ENCODE data around the gene CPEB1.
A peak's percentile ranks its signal among the peaks of the same experiment; 100 is the strongest.
"Not testable (repeated sequence)": the region's sequence is repeated elsewhere in the genome, so short reads cannot be mapped to it uniquely, and the experiment has no call there.

Gene CPEB1

GRCh38 chr15:82530606-82531379, 116.4 kb downstream of the CPEB1 start:
- peak; percentile 29 to 35 for DNase-seq (ENCODE audit: low read depth in 1 of 2, low spot score in 1 of 2)

DNA sequence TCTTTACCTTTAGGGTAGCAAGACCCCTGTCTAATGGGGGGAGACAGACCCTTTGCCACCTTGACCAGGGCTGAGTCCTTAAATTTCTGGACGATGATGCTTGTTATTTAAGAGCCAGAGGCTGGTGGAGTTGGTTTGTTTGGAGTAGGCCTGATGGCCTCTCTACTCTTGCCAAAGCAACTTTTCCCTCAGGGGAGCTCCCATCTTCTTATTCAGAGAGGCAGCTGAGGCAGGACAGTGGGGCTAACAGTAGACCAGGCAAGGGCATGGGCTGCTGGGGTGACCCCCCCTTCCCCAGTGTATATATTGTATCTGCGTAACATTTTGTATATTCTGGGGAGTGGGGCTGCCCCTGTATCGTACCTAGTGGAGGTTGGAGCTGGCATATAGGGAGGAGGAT, 117.2 kb downstream of the CPEB1 start:
- no peak for DNase-seq (ENCODE audit: low read depth in 1 of 2, low spot score in 1 of 2)

GRCh38 chr15:82513587-82513986, 133.6 kb downstream of the CPEB1 start:
- not testable (repeated sequence) for DNase-seq (ENCODE audit: low read depth in 1 of 2, low spot score in 1 of 2)

DNA sequence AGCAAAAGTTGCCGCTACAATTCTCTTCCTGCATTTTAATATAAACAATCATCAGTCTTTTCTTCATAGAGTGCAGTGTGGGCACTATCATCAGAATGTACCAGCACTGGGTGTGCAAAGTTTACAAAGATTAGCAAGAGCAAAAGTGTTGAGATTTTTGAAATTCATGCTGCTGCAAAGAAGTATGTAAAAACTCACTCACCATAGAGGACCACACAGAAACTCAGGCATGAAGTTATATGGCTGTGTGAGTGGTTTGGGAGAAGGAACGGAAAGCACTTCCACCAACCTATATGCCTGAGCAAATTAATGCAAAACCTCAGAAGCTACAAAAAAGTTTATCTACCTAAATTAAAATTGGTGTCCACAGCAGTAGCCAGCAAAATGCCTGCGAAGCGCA, 139.5 kb downstream of the CPEB1 start:
- DNase-seq (ENCODE audit: low read depth in 1 of 2, low spot score in 1 of 2) = not testable (repeated sequence)

DNA sequence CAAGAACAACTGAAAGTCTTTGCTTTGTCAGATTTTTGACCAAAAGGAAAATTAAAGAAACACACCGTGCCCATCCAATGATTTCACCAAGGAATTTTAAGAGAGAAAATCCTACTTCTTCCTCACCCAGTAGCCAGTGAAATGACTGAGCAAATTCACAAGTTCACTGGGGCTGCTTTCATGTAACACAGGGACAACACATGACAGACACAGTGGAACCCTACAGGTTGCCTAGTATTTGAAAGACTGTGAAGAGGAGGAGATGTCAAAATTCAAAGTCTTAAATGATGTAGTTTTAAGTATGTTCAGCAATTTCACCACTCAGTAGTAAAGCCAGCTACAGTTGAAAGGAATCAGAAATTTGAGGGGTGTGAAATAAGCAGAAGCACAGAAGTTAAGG, 140.1 kb downstream of the CPEB1 start:
- not testable (repeated sequence) for DNase-seq (ENCODE audit: low read depth in 1 of 2, low spot score in 1 of 2)

- not testable (repeated sequence) for DNase-seq (ENCODE audit: low read depth in 1 of 2, low spot score in 1 of 2)
These were observed 141.3 kb downstream of the CPEB1 start for GRCh38 chr15:82505842-82506241.

- DNase-seq (ENCODE audit: low read depth in 1 of 2, low spot score in 1 of 2) = not testable (repeated sequence)
These were observed 143.1 kb downstream of the CPEB1 start for GRCh38 chr15:82504074-82504473.

GRCh38 chr15:82502700-82503339, 144.3 kb downstream of the CPEB1 start:
- not testable (repeated sequence) for DNase-seq (ENCODE audit: low read depth in 1 of 2, low spot score in 1 of 2)

DNA sequence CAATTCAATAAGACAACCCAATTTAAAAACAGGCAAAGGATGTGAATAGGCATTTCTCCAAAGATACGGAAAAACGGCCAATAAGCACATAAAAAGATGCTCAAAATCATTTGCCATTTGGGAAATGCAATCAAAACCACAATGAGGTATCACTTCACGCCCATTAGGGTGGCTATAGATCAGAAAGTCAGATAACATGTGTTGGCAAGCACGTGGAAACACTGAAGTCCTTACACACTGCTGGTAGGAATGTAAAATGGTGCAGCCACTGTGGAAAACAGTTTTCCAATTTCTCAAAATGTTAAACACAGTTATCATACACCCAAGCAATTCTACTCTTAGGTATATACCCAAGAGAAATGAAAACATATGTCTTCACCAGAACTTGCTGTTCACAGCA, 146.4 kb downstream of the CPEB1 start:
- not testable (repeated sequence) for DNase-seq (ENCODE audit: low read depth in 1 of 2, low spot score in 1 of 2)

- not testable (repeated sequence) for DNase-seq (ENCODE audit: low read depth in 1 of 2, low spot score in 1 of 2)
These were observed 149.2 kb downstream of the CPEB1 start for GRCh38 chr15:82497978-82498377.

Data from activated T-helper 1 cell treated with anti-CD3 and anti-CD28 coated beads, Interleukin-2, amount 50 U/mL, for 16 hours (primary cell).